Activated B cell treated with CpG ODN at 0.5 μM for 24 hours (primary cell): ENCODE results near the gene HSD17B2. TPM values are rescaled to one million over a fixed set of nuclear protein-coding genes. Genes with fewer than 3 reads are reported as not detected.

Experiments
- ATAC-seq: fragments of 200-7000 bp; cut with Tn5 transposase; one replicate; pipeline ENCODE4 v1.10.0; 2021; ENCODE audit warnings: low read depth, mild to moderate bottlenecking, moderate library complexity
- CTCF ChIA-PET: fragments of 350-600 bp; sonication (Branson Sonifier 250); formaldehyde crosslinking; loops from one replicate; lab custom pipeline; 2021; ENCODE audit warnings: antibody characterized with exemption; lab: Charles Lee
- POLR2A ChIA-PET: fragments of 350-600 bp; sonication (Branson Sonifier 250); formaldehyde crosslinking; loops from one replicate; lab custom pipeline; 2021; ENCODE audit warnings: antibody characterized with exemption; lab: Charles Lee
- DNase-seq: peaks from one replicate; pipeline ENCODE4 v3.0.0; 2022
- H3K27ac Mint-ChIP-seq: one replicate; pipeline ENCODE4 v1.8.0; 2020; ENCODE audit warnings: mixed read lengths
- H3K27me3 Mint-ChIP-seq: one replicate; pipeline ENCODE4 v1.8.0; 2021; ENCODE audit warnings: mixed read lengths
- H3K36me3 Mint-ChIP-seq: one replicate; pipeline ENCODE4 v1.8.0; 2021; ENCODE audit warnings: low read depth, mixed read lengths
- H3K4me1 Mint-ChIP-seq: one replicate; pipeline ENCODE4 v1.8.0; 2021; ENCODE audit warnings: mixed read lengths
- H3K4me3 Mint-ChIP-seq: one replicate; pipeline ENCODE4 v1.8.0; 2020; ENCODE audit warnings: mild to moderate bottlenecking, mixed read lengths
- H3K9me3 Mint-ChIP-seq: one replicate; pipeline ENCODE4 v1.8.0; 2020; ENCODE audit warnings: mixed read lengths
- intact Hi-C: fragments of 100-400 bp; cut with micrococcal nuclease; formaldehyde crosslinking; loops from one replicate; pipeline ENCODE4 v1.15.1; 2024
- total RNA-seq: library from RNA; stranded (reverse); gene quantifications from 2 replicates; pipeline ENCODE4 v1.2.3, GENCODE V29; 2022
- TF ChIP-seq, protein P1 (sequence below): fragments of 200-600 bp; IDR thresholded peaks from one replicate; pipeline ENCODE4 v1.8.0; 2022; ENCODE audit warnings: antibody characterized with exemption, mild to moderate bottlenecking

Gene HSD17B2, protein sequence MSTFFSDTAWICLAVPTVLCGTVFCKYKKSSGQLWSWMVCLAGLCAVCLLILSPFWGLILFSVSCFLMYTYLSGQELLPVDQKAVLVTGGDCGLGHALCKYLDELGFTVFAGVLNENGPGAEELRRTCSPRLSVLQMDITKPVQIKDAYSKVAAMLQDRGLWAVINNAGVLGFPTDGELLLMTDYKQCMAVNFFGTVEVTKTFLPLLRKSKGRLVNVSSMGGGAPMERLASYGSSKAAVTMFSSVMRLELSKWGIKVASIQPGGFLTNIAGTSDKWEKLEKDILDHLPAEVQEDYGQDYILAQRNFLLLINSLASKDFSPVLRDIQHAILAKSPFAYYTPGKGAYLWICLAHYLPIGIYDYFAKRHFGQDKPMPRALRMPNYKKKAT
- not detected in 2 replicates for total RNA-seq

GRCh38 chr16:82034981-82035612, at the start of gene HSD17B2:
Gene HSD17B2 (plus strand): TSS chr16:82035253. CDS start chr16:82035425, 172 bp downstream.
- intact Hi-C loops, result loop anchor here (10.0 kb wide), 1 partner anchor 200 kb away; no protein-coding TSS in a partner anchor
- Mint-ChIP-seq H3K27me3 (peaks cover 35% of the 10 kb centered on the region), H3K36me3 (no peaks in the 10 kb centered on the region), H3K4me3 (no peak within 1 kb of the TSS), H3K9me3 (no peaks in the 10 kb centered on the region), H3K4me1 (no peaks in the 10 kb centered on the region), H3K27ac (no peak within 1 kb of the TSS)
- no peak for ATAC-seq
- DNase-seq, result no peak
- CTCF ChIA-PET, result no interaction called here
- TF ChIP-seq, protein P1, sequence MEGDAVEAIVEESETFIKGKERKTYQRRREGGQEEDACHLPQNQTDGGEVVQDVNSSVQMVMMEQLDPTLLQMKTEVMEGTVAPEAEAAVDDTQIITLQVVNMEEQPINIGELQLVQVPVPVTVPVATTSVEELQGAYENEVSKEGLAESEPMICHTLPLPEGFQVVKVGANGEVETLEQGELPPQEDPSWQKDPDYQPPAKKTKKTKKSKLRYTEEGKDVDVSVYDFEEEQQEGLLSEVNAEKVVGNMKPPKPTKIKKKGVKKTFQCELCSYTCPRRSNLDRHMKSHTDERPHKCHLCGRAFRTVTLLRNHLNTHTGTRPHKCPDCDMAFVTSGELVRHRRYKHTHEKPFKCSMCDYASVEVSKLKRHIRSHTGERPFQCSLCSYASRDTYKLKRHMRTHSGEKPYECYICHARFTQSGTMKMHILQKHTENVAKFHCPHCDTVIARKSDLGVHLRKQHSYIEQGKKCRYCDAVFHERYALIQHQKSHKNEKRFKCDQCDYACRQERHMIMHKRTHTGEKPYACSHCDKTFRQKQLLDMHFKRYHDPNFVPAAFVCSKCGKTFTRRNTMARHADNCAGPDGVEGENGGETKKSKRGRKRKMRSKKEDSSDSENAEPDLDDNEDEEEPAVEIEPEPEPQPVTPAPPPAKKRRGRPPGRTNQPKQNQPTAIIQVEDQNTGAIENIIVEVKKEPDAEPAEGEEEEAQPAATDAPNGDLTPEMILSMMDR, result no peak
- POLR2A ChIA-PET, result no interaction called here

GRCh38 chr16:81987121-81987520, 47.9 kb upstream of the HSD17B2 start:
- ATAC-seq (no peak), DNase-seq (no peak)
- intact Hi-C loops, result no loop called here
- Mint-ChIP-seq H3K9me3 (peaks cover 2% of the 10 kb centered on the region), H3K4me3 (no peak overlapping the region), H3K4me1 (no peaks in the 10 kb centered on the region), H3K27me3 (peaks cover 7% of the 10 kb centered on the region), H3K36me3 (no peaks in the 10 kb centered on the region), H3K27ac (no peak overlapping the region)
- TF ChIP-seq, protein P1, result no peak
- ChIA-PET CTCF (no interaction called here), POLR2A (no interaction called here)

GRCh38 chr16:81987706-81988105, 47.3 kb upstream of the HSD17B2 start:
- TF ChIP-seq, protein P1, result no peak
- Mint-ChIP-seq H3K27ac (no peak overlapping the region), H3K4me1 (no peaks in the 10 kb centered on the region), H3K27me3 (peaks cover 6% of the 10 kb centered on the region), H3K9me3 (peaks cover 2% of the 10 kb centered on the region), H3K36me3 (no peaks in the 10 kb centered on the region), H3K4me3 (no peak overlapping the region)
- POLR2A ChIA-PET, result no interaction called here
- CTCF ChIA-PET, result no interaction called here
- intact Hi-C loops, result no loop called here
- no peak for ATAC-seq
- DNase-seq, result no peak

DNA sequence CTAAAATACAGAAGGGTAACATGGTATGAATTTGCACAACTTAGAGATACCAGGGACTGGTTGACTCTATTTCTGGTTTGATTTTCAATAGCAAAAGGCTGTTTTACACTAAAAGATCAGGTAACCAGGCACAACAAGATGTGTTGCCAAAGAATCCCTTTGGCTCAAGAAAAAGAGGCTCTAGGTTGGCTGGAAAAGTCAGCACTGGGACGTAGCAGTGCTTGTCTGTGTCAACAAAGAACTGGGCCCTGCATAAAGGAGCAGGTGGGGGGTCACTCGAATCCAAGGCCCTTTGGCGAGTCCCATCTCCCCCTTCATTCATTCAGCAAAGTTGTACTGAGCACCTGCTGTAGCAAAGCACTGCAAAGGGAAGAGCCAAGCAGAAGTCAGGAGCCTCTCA, 42.2 kb upstream of the HSD17B2 start:
- Mint-ChIP-seq H3K36me3 (peaks cover 11% of the 10 kb centered on the region), H3K4me3 (no peak overlapping the region), H3K9me3 (no peaks in the 10 kb centered on the region), H3K27ac (no peak overlapping the region), H3K4me1 (no peaks in the 10 kb centered on the region), H3K27me3 (no peaks in the 10 kb centered on the region)
- ChIA-PET CTCF (no interaction called here), POLR2A (no interaction called here)
- intact Hi-C loops, result no loop called here
- TF ChIP-seq, protein P1, result no peak
- ATAC-seq (no peak), DNase-seq (no peak)

- TF ChIP-seq, protein P1, result no peak
- H3K27ac Mint-ChIP-seq, result no peak overlapping the region
- no peak for DNase-seq
- no peaks in the 10 kb centered on the region for H3K27me3 Mint-ChIP-seq
- ATAC-seq, result no peak
- ChIA-PET POLR2A (no interaction called here), CTCF (no interaction called here)
- no peaks in the 10 kb centered on the region for H3K9me3 Mint-ChIP-seq
- intact Hi-C loops, result no loop called here
- peaks cover 20% of the 10 kb centered on the region for H3K36me3 Mint-ChIP-seq
- H3K4me1 Mint-ChIP-seq, result no peaks in the 10 kb centered on the region
- no peak overlapping the region for H3K4me3 Mint-ChIP-seq
These were observed 40.6 kb upstream of the HSD17B2 start for GRCh38 chr16:81994485-81994884.
